Retinal pigment epithelial cell (primary cell): ENCODE data around the gene STXBP6.

Source experiments
- DNase-seq: peaks from one replicate; pipeline ENCODE4 v3.0.0-alpha.2; 2010; ENCODE audit warnings: low read depth
- H3K4me3 ChIP-seq: 2 replicates; pipeline ENCODE4 v1.5.1; 2011; ENCODE audit warnings: mild to moderate bottlenecking, low read length, control low read depth, moderate library complexity
- TF ChIP-seq, protein P1 (sequence below): conservative IDR thresholded peaks from 2 replicates; pipeline ENCODE4 v1.5.1; 2011; ENCODE audit warnings: low read depth, low read length, control low read depth, inconsistent platforms

Gene STXBP6

DNA sequence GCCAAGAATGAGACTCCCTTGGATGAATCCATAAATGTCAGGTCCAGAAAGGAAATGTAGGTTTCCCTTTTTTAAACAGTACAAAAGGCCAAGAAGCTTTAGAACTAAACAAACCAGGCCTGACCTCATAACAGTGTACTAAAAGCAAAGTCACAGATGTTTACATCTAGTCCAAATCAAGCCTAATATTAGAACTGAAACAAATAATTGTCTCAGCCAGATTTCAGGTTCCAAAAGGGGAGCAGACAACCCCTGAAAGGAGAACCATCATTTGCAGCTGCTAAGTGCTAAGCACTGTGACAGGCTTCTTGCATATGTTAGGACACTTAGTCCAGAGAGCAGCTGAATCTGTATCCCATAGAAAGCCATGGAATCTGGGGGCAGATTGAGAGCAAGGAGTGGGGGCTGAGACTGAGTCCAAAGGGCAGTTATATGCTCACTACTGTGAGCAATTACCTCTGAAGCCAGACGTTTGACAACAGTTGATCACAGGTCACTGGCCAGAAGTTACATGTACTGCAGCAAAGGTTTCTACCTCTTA, 90.1 kb downstream of the STXBP6 start:
- H3K4me3 ChIP-seq = no peak overlapping the region
- no peak for DNase-seq
- TF ChIP-seq, protein P1, sequence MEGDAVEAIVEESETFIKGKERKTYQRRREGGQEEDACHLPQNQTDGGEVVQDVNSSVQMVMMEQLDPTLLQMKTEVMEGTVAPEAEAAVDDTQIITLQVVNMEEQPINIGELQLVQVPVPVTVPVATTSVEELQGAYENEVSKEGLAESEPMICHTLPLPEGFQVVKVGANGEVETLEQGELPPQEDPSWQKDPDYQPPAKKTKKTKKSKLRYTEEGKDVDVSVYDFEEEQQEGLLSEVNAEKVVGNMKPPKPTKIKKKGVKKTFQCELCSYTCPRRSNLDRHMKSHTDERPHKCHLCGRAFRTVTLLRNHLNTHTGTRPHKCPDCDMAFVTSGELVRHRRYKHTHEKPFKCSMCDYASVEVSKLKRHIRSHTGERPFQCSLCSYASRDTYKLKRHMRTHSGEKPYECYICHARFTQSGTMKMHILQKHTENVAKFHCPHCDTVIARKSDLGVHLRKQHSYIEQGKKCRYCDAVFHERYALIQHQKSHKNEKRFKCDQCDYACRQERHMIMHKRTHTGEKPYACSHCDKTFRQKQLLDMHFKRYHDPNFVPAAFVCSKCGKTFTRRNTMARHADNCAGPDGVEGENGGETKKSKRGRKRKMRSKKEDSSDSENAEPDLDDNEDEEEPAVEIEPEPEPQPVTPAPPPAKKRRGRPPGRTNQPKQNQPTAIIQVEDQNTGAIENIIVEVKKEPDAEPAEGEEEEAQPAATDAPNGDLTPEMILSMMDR = no peak

DNA sequence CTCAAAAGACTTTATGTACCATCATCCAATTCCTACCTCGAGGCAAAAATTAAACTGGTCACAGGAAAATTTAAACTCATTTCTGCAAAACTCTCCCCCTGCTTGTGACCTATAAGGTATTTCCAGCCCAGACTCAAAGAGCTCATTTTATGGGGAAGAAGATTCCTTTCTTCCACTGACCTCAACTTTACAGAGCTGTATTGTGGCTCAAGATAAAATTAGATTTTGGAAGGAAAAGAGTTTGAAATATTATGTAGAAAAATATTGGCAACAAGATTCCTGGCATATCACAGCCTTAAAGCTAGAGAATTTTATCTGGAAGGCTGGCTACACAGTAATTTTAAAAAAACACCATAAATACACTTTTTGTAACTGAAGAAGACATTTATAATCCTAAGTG, 91.7 kb downstream of the STXBP6 start:
- no peak overlapping the region for H3K4me3 ChIP-seq
- TF ChIP-seq, protein P1 = no peak
- DNase-seq = no peak

DNA sequence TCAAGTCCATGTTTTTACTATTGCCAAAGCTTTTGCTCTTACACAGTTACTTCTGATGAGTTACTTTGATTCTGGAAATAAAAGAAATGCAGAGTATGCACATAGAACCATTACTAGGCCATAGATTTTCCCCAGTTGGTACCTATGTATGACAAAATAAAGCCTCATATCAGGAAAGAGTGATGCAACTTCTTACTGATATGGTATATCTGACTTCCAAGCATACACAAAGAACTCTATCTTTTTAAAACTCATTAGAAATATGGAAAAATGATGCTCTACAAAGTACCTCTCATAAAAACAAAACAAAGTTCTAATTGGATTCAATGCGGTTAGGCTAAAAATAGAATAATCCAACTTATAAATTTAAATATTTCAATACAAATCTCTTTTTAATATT, 92.1 kb downstream of the STXBP6 start:
- H3K4me3 ChIP-seq = no peak overlapping the region
- TF ChIP-seq, protein P1 = no peak
- DNase-seq = no peak

DNA sequence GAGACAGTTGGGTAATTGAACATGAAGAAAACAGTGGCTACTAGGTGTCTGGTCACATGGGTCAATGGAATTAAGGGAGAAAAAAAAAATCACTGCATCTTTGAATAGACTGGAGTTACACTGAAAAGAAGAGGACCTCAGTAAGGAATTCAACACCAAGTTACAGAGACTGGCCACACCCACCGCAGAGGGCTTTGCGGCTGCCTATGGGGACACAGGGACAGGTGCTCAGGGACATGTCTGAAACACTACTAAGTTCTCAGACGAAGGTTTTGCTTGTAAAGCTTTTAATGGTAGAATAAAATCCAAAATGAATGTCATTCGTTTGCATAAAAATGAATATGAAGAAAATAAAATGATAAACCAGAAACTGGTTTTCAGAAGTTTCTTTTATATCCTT, 93.8 kb downstream of the STXBP6 start:
- TF ChIP-seq, protein P1 = no peak
- H3K4me3 ChIP-seq = no peak overlapping the region
- DNase-seq = no peak

DNA sequence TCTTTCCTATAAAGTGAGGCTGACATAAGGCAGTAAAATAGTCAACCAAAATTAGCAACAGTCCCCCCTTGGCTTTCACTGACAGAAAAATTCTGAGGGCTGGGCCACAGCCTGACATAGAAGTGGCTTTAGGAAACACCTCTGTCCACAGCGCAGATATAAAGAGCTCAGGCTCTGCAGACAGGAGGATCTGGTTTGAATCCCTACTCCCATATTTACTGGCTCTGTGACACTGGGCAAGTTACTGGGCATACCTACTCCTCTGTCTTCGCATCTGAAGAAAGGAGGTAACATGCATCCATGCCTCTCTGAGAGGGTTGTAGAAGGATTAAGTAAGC, 95.3 kb downstream of the STXBP6 start:
- no peak overlapping the region for H3K4me3 ChIP-seq
- no peak for DNase-seq
- TF ChIP-seq, protein P1 = no peak

DNA sequence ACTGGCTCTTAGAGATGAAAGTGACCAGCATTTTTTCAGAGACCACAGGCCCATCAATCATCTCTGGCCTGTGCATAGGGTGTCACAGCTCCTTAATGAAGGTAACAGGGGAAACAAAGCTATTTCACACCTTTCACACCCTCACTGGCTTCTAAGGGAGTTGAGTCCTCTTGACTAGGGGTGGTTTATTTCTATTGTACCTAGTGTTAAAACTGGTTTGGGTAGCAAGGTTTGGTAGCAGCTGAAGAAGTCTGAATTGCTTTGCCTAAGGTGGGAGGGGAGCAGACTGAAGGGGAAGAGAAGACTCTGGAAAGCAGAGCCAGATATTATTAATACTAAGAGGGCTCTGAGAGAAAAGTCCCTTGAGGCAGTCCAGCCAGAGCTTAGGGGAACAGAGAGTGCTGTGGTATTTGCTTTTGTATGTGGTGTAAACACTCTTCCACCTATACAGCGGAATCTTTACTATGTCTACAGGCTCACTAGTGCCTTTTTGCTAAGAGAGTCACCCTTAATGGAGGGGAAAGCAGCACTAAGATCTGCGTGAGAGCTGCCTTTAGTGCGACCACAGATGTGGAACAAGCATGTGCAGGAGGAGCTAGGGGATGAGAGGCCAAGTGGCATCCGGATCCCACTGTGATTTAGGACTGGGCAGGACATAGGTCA, 95.8 kb downstream of the STXBP6 start:
- DNase-seq = no peak
- H3K4me3 ChIP-seq = no peak overlapping the region
- TF ChIP-seq, protein P1 = no peak
